SK-N-SH treated with all-trans-retinoic acid at 6 μM for 48 hours (cell line): ENCODE data around the gene PRMT1.

ENCODE experiments used
- ATAC-seq: fragments of 200-7000 bp; cut with Tn5 transposase; 3 replicates; pipeline ENCODE4 v1.9.1; 2020; ENCODE audit warnings: mild to moderate bottlenecking, moderate library complexity
- BACH2 ChIP-seq: fragments of 250-450 bp; sonication (Bioruptor Pico); IDR thresholded peaks from 2 replicates; pipeline ENCODE4 v1.9.0; 2021; ENCODE audit warnings: mild to moderate bottlenecking, borderline replicate concordance
- CSDC2 ChIP-seq: fragments of 250-450 bp; sonication (Bioruptor Pico); IDR thresholded peaks from 2 replicates; pipeline ENCODE4 v1.5.0; 2020; ENCODE audit warnings: mild to moderate bottlenecking, moderate library complexity
- ESRRG ChIP-seq: fragments of 250-450 bp; sonication (Bioruptor Pico); IDR thresholded peaks from 2 replicates; pipeline ENCODE4 v1.6.1; 2021; ENCODE audit warnings: mild to moderate bottlenecking
- GLIS3 ChIP-seq: fragments of 250-450 bp; sonication (Bioruptor Pico); IDR thresholded peaks from 2 replicates; pipeline ENCODE4 v1.5.0; 2020; ENCODE audit warnings: mild to moderate bottlenecking, moderate library complexity
- ISL1 ChIP-seq: fragments of 250-450 bp; sonication (Bioruptor Pico); IDR thresholded peaks from 2 replicates; pipeline ENCODE4 v2.1.2; 2022; ENCODE audit warnings: mild to moderate bottlenecking, moderate library complexity
- OSR1 ChIP-seq: fragments of 250-450 bp; sonication (Bioruptor Pico); IDR thresholded peaks from 2 replicates; pipeline ENCODE4 v1.8.0; 2022; ENCODE audit warnings: moderate library complexity, mild to moderate bottlenecking, inconsistent platforms
- PPARA ChIP-seq: fragments of 250-450 bp; sonication (Bioruptor Pico); IDR thresholded peaks from 2 replicates; pipeline ENCODE4 v1.5.0; 2020; ENCODE audit warnings: mild to moderate bottlenecking, borderline replicate concordance
- RARB ChIP-seq: fragments of 250-450 bp; sonication (Bioruptor Pico); IDR thresholded peaks from 2 replicates; pipeline ENCODE4 v1.8.0; 2021; ENCODE audit warnings: mild to moderate bottlenecking, moderate library complexity
- SNAI2 ChIP-seq: fragments of 250-450 bp; sonication (Bioruptor Pico); IDR thresholded peaks from 2 replicates; pipeline ENCODE4 v1.5.0; 2020; ENCODE audit warnings: mild to moderate bottlenecking, moderate library complexity
- TCF4 ChIP-seq: fragments of 250-450 bp; sonication (Bioruptor Pico); IDR thresholded peaks from 2 replicates; pipeline ENCODE4 v1.8.0; 2021; ENCODE audit warnings: mild to moderate bottlenecking, moderate library complexity, borderline replicate concordance
- TOX ChIP-seq: fragments of 250-450 bp; sonication (Bioruptor Pico); IDR thresholded peaks from 2 replicates; pipeline ENCODE4 v1.8.0; 2021; ENCODE audit warnings: mild to moderate bottlenecking, moderate library complexity, borderline replicate concordance
- ZC3H10 ChIP-seq: fragments of 250-450 bp; sonication (Bioruptor Pico); IDR thresholded peaks from 2 replicates; pipeline ENCODE4 v1.5.1; 2021; ENCODE audit warnings: mild to moderate bottlenecking, moderate library complexity
- ZFP3 ChIP-seq: fragments of 250-450 bp; sonication (Bioruptor Pico); IDR thresholded peaks from 2 replicates; pipeline ENCODE4 v1.5.0; 2020; ENCODE audit warnings: mild to moderate bottlenecking, moderate library complexity
- ZFP30 ChIP-seq: fragments of 450-650 bp; formaldehyde crosslinking; IDR thresholded peaks from 2 replicates; pipeline ENCODE4 v1.5.0; 2022; ENCODE audit warnings: mild to moderate bottlenecking, moderate library complexity
- ZNF565 ChIP-seq: fragments of 450-650 bp; formaldehyde crosslinking; conservative IDR thresholded peaks from 2 replicates; pipeline ENCODE4 v1.5.0; 2020; ENCODE audit warnings: low read depth, mild to moderate bottlenecking, moderate library complexity
- ZNF70 ChIP-seq: fragments of 450-650 bp; formaldehyde crosslinking; IDR thresholded peaks from 2 replicates; pipeline ENCODE4 v1.5.0; 2020; ENCODE audit warnings: mild to moderate bottlenecking, moderate library complexity
- ZNF8 ChIP-seq: fragments of 450-650 bp; formaldehyde crosslinking; IDR thresholded peaks from 2 replicates; pipeline ENCODE4 v1.5.0; 2020; ENCODE audit warnings: mild to moderate bottlenecking, moderate library complexity
- TF ChIP-seq, protein P1 (sequence below): fragments of 250-450 bp; sonication (Bioruptor Pico); IDR thresholded peaks from 2 replicates; pipeline ENCODE4 v1.8.0; 2021; ENCODE audit warnings: low read depth, mild to moderate bottlenecking, moderate library complexity, borderline replicate concordance
- TF ChIP-seq, protein P2 (sequence below): fragments of 250-450 bp; sonication (Bioruptor Pico); IDR thresholded peaks from 2 replicates; pipeline ENCODE4 v1.5.1; 2021; ENCODE audit warnings: mild to moderate bottlenecking, moderate library complexity
- TF ChIP-seq, protein P3 (sequence below): fragments of 250-450 bp; sonication (Bioruptor Pico); IDR thresholded peaks from 2 replicates; pipeline ENCODE4 v1.8.0; 2020; ENCODE audit warnings: mild to moderate bottlenecking, moderate library complexity, borderline replicate concordance
- TF ChIP-seq, protein P4 (sequence below): fragments of 250-450 bp; sonication (Bioruptor Pico); IDR thresholded peaks from 2 replicates; pipeline ENCODE4 v1.5.1; 2020; ENCODE audit warnings: low read depth, mild to moderate bottlenecking, moderate library complexity
- TF ChIP-seq, protein P5 (sequence below): fragments of 250-450 bp; sonication (Bioruptor Pico); IDR thresholded peaks from 2 replicates; pipeline ENCODE4 v1.5.0; 2020; ENCODE audit warnings: mild to moderate bottlenecking, moderate library complexity

Gene PRMT1

DNA sequence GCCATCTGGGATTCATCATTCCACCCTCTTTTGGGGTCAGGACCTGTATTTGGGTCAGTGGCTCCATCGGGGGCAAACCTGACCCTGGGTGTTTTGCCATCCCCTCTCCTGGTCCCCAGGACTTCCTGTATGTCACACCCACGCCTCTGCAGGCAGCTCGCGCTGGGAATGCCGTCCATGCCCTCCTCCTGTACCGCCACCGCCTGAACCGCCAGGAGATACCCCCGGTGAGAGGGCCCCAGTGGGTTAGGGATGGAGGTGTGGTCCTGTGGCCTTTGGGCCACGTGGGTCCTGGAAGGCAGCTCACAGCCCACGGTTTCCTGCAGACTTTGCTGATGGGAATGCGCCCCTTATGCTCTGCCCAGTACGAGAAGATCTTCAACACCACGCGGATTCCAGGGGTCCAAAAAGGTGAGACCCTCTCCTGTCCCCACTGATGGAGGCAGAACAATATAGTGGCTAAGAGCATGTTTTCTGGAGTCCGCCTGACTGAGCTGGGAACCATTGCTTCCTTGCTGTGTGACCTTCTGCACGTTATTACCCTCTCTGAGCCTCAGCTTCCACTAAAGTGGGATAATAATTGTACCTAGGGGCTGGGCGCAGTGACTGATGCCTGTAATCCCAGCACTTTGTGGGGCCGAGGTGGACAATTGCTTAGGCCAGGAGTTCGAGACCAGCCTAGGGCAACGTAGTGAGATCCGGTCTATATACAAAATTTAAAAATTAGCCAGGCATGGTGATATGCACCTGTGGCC, 28.0 kb downstream of the PRMT1 start:
- ATAC-seq = no peak
- no peak for TF ChIP-seq OSR1 (CRISPR knock-in tag)
- no peak for TF ChIP-seq TOX (CRISPR knock-in tag)
- TF ChIP-seq RARB (CRISPR knock-in tag) = no peak
- no peak for TF ChIP-seq ISL1 (CRISPR knock-in tag)
- TF ChIP-seq, protein P1, sequence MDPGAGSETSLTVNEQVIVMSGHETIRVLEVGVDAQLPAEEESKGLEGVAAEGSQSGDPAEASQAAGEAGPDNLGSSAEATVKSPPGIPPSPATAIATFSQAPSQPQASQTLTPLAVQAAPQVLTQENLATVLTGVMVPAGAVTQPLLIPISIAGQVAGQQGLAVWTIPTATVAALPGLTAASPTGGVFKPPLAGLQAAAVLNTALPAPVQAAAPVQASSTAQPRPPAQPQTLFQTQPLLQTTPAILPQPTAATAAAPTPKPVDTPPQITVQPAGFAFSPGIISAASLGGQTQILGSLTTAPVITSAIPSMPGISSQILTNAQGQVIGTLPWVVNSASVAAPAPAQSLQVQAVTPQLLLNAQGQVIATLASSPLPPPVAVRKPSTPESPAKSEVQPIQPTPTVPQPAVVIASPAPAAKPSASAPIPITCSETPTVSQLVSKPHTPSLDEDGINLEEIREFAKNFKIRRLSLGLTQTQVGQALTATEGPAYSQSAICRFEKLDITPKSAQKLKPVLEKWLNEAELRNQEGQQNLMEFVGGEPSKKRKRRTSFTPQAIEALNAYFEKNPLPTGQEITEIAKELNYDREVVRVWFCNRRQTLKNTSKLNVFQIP (CRISPR knock-in tag) = no peak
- TF ChIP-seq ZFP3 = no peak
- TF ChIP-seq BACH2 (CRISPR knock-in tag) = no peak
- no peak for TF ChIP-seq ZC3H10 (CRISPR knock-in tag)
- no peak for TF ChIP-seq ZNF70
- TF ChIP-seq ZFP30 (CRISPR knock-in tag) = no peak
- TF ChIP-seq ESRRG = no peak
- TF ChIP-seq, protein P2, sequence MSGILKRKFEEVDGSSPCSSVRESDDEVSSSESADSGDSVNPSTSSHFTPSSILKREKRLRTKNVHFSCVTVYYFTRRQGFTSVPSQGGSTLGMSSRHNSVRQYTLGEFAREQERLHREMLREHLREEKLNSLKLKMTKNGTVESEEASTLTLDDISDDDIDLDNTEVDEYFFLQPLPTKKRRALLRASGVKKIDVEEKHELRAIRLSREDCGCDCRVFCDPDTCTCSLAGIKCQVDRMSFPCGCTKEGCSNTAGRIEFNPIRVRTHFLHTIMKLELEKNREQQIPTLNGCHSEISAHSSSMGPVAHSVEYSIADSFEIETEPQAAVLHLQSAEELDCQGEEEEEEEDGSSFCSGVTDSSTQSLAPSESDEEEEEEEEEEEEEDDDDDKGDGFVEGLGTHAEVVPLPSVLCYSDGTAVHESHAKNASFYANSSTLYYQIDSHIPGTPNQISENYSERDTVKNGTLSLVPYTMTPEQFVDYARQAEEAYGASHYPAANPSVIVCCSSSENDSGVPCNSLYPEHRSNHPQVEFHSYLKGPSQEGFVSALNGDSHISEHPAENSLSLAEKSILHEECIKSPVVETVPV (CRISPR knock-in tag) = no peak
- TF ChIP-seq, protein P3, sequence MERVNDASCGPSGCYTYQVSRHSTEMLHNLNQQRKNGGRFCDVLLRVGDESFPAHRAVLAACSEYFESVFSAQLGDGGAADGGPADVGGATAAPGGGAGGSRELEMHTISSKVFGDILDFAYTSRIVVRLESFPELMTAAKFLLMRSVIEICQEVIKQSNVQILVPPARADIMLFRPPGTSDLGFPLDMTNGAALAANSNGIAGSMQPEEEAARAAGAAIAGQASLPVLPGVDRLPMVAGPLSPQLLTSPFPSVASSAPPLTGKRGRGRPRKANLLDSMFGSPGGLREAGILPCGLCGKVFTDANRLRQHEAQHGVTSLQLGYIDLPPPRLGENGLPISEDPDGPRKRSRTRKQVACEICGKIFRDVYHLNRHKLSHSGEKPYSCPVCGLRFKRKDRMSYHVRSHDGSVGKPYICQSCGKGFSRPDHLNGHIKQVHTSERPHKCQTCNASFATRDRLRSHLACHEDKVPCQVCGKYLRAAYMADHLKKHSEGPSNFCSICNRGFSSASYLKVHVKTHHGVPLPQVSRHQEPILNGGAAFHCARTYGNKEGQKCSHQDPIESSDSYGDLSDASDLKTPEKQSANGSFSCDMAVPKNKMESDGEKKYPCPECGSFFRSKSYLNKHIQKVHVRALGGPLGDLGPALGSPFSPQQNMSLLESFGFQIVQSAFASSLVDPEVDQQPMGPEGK = no peak
- TF ChIP-seq, all 23 proteins: peak for 0

DNA sequence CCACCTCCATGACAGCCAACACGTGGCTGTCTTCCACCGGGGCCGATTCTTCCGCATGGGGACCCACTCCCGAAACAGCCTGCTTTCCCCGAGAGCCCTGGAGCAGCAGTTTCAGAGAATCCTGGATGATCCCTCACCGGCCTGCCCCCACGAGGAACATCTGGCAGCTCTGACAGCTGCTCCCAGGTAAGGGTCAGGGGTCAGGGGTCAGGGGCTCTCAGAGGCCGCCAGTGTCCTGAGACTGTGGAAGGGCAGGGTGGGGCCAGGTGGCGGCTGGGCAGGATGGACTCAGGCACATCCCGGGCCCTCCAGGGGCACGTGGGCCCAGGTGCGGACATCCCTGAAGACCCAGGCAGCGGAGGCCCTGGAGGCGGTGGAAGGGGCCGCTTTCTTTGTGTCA, 28.8 kb downstream of the PRMT1 start:
- no peak for ATAC-seq
- TF ChIP-seq BACH2 (CRISPR knock-in tag) (no peak), ZNF565 (no peak), ISL1 (CRISPR knock-in tag) (no peak), TCF4 (CRISPR knock-in tag) (no peak), ZFP30 (CRISPR knock-in tag) (no peak), ZFP3 (no peak), RARB (CRISPR knock-in tag) (no peak), ZNF70 (no peak), PPARA (CRISPR knock-in tag) (no peak), SNAI2 (CRISPR knock-in tag) (no peak), CSDC2 (CRISPR knock-in tag) (no peak), TOX (CRISPR knock-in tag) (no peak), ZC3H10 (CRISPR knock-in tag) (no peak), GLIS3 (no peak), ZNF8 (CRISPR knock-in tag) (no peak)
- TF ChIP-seq, protein P4, sequence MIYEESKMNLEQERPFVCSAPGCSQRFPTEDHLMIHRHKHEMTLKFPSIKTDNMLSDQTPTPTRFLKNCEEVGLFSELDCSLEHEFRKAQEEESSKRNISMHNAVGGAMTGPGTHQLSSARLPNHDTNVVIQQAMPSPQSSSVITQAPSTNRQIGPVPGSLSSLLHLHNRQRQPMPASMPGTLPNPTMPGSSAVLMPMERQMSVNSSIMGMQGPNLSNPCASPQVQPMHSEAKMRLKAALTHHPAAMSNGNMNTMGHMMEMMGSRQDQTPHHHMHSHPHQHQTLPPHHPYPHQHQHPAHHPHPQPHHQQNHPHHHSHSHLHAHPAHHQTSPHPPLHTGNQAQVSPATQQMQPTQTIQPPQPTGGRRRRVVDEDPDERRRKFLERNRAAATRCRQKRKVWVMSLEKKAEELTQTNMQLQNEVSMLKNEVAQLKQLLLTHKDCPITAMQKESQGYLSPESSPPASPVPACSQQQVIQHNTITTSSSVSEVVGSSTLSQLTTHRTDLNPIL (CRISPR knock-in tag) = no peak
- TF ChIP-seq, protein P3 = no peak
- TF ChIP-seq, protein P1 (CRISPR knock-in tag) = no peak
- TF ChIP-seq, protein P2 (CRISPR knock-in tag) = no peak
- TF ChIP-seq, protein P5, sequence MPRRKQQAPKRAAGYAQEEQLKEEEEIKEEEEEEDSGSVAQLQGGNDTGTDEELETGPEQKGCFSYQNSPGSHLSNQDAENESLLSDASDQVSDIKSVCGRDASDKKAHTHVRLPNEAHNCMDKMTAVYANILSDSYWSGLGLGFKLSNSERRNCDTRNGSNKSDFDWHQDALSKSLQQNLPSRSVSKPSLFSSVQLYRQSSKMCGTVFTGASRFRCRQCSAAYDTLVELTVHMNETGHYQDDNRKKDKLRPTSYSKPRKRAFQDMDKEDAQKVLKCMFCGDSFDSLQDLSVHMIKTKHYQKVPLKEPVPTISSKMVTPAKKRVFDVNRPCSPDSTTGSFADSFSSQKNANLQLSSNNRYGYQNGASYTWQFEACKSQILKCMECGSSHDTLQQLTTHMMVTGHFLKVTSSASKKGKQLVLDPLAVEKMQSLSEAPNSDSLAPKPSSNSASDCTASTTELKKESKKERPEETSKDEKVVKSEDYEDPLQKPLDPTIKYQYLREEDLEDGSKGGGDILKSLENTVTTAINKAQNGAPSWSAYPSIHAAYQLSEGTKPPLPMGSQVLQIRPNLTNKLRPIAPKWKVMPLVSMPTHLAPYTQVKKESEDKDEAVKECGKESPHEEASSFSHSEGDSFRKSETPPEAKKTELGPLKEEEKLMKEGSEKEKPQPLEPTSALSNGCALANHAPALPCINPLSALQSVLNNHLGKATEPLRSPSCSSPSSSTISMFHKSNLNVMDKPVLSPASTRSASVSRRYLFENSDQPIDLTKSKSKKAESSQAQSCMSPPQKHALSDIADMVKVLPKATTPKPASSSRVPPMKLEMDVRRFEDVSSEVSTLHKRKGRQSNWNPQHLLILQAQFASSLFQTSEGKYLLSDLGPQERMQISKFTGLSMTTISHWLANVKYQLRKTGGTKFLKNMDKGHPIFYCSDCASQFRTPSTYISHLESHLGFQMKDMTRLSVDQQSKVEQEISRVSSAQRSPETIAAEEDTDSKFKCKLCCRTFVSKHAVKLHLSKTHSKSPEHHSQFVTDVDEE (CRISPR knock-in tag) = no peak
